D721Med (cell line): Measurements from ENCODE around the gene SDR39U1.

Experiments
- DNase-seq: peaks from one replicate; pipeline ENCODE4 v3.0.0; 2011; ENCODE audit warnings: low spot score; ENCODE audit not compliant: insufficient read length
- FAIRE-seq: peaks from 2 replicates; lab custom pipeline; 2011; peaks lifted over from hg19 to GRCh38; lab: Jason Lieb, UNC
- TF ChIP-seq, protein P1 (sequence below): IDR thresholded peaks from 2 replicates; pipeline ENCODE4 v1.5.1; 2012; ENCODE audit warnings: mild to moderate bottlenecking, control low read depth; ENCODE audit not compliant: insufficient read depth; ENCODE audit errors: missing control alignments

SDR39U1 gene

DNA sequence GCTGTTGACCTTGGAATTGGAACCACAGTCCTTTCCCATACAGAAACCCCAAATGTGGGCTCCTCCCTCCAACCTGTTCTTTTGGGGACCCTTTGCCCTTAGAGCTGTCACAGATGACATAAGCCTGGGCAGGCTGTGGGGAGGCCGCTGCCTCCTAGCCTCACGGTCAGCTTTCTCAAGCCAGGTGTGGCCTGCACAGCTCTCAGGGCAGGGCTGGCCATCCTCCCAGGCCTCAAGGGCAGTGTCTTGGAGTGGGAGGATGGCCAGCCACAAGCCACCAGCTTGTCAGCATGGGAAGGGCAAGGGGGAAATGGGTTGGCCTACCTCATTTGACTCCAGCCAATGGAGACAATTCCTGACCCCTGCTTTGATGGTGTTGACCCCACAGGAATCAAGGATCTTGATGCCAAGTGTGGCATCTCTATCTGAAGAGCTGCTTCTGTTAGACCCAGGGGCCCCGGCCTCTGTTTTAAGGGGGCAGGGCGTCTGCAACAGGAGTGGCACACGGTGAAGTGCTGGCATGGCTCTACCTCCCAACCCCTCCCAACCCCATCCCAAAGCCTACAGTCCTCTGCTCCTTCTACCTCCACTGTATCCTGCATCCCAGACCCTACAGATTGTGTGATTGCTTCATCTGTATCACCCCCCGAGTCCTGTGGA lies 24.6 kb downstream of the SDR39U1 start:
- TF ChIP-seq, protein P1, sequence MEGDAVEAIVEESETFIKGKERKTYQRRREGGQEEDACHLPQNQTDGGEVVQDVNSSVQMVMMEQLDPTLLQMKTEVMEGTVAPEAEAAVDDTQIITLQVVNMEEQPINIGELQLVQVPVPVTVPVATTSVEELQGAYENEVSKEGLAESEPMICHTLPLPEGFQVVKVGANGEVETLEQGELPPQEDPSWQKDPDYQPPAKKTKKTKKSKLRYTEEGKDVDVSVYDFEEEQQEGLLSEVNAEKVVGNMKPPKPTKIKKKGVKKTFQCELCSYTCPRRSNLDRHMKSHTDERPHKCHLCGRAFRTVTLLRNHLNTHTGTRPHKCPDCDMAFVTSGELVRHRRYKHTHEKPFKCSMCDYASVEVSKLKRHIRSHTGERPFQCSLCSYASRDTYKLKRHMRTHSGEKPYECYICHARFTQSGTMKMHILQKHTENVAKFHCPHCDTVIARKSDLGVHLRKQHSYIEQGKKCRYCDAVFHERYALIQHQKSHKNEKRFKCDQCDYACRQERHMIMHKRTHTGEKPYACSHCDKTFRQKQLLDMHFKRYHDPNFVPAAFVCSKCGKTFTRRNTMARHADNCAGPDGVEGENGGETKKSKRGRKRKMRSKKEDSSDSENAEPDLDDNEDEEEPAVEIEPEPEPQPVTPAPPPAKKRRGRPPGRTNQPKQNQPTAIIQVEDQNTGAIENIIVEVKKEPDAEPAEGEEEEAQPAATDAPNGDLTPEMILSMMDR = no peak
- DNase-seq (no peak), FAIRE-seq (no peak)

DNA sequence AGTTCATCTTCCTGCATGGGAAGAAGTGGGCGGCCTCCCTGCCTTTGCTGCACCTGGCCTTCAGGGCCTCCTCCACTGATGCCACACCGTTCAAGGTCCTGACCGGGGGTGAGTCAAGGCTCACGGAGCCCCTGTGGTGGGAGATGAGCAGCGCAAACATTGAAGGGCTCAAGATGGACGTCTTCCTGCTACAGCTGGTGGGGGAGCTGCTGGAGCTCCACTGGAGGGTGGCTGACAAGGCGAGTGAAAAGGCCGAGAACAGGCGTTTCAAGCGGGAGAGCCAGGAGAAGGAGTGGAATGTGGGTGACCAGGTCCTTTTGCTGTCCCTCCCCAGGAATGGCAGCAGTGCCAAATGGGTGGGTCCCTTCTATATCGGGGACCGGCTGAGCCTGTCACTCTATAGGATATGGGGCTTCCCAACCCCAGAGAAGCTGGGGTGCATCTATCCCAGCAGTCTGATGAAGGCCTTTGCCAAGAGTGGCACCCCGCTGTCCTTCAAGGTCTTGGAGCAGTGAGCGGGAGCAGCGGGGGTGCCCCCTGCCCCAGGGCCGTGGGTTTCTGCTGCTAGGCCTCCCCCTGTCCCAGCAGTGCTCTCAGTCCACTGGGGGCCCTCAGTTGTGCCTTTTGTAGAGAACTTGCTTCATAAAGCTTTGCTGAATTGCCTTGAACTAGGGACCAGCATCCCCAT lies 25.5 kb downstream of the SDR39U1 start:
- no peak for DNase-seq
- FAIRE-seq = no peak
- TF ChIP-seq, protein P1 = no peak

DNA sequence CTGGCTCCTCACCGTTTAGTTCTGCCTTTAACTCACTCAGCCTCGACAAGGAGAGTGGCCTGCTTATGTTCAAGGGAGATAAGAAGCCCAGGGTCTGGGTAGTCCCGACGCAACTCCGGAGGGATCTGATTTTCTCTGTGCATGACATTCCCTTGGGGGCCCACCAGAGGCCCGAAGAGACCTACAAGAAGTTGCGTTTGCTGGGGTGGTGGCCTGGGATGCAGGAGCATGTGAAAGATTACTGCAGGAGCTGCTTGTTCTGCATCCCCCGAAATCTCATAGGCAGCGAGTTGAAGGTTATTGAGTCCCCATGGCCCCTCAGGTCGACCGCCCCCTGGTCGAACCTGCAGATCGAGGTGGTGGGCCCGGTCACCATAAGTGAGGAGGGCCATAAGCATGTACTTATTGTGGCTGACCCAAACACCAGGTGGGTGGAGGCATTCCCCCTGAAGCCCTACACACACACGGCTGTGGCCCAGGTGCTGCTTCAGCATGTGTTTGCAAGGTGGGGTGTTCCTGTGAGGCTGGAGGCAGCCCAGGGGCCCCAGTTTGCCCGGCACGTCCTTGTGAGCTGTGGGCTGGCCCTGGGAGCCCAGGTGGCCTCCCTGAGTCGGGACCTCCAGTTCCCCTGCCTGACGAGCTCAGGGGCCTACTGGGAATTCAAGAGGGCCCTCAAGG lies 26.2 kb downstream of the SDR39U1 start:
- DNase-seq (no peak), FAIRE-seq (no peak)
- TF ChIP-seq, protein P1 = no peak

DNA sequence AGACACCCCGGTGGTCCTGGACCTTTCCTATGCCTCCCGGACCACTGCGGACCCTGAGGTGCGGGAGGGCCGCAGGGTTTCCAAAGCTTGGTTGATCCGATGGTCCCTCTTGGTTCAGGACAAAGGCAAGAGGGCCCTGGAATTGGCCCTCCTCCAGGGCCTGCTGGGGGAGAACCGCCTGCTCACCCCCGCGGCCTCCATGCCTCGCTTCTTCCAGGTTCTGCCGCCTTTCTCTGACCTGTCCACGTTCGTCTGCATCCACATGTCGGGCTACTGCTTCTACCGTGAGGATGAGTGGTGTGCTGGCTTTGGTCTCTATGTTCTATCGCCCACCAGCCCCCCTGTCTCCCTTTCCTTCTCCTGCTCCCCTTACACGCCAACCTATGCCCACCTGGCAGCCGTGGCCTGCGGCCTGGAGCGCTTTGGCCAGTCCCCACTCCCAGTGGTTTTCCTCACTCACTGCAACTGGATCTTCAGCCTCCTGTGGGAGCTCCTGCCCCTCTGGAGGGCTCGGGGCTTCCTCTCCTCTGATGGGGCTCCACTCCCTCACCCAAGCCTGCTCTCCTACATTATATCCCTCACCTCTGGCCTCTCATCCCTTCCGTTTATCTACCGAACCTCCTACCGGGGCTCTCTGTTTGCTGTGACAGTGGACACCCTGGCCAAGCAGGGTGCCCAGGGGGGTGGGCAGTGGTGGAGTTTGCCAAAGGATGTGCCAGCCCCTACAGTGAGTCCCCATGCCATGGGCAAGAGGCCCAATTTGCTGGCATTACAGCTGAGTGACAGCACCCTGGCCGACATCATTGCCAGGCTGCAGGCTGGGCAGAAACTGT lies 26.9 kb downstream of the SDR39U1 start:
- TF ChIP-seq, protein P1 = no peak
- DNase-seq (no peak), FAIRE-seq (no peak)

DNA sequence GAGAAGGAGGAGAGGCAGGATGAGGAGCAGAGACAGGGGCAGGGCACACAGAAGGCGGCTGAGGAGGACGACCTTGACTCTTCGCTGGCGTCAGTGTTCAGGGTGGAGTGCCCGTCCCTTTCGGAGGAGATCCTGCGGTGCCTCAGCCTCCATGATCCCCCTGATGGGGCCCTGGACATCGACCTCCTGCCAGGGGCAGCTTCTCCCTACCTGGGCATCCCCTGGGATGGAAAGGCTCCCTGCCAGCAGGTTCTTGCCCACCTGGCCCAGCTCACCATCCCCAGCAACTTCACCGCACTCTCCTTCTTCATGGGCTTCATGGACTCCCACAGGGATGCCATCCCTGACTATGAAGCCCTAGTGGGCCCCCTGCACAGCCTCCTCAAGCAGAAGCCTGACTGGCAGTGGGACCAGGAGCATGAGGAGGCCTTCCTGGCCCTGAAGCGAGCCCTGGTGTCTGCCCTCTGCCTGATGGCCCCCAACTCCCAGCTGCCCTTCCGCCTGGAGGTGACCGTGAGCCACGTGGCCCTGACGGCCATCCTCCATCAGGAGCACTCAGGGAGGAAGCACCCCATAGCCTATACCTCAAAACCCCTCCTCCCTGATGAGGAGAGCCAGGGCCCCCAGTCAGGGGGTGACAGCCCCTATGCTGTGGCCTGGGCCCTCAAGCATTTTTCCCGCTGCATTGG lies 27.7 kb downstream of the SDR39U1 start:
- TF ChIP-seq, protein P1 = no peak
- DNase-seq = no peak
- FAIRE-seq = no peak

DNA sequence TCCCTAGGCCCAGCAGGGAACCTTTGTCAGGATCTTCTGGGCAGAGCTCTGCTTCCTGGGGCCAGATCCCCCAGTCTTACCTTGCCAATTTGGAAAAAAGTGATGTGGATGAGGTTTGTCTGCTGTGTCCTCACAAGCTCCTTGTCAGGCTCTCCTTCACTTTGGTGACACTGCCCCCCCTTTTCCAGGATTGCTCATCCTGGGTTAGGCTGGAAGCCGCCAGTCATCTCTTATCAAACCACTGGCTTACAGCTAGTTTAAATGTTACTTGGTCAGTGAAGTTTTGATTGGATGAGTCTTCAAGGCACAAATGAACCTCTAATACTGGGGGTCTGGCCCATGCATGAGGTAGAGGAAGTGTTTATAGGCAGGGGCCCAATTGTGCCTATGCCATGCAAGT lies 28.5 kb downstream of the SDR39U1 start:
- DNase-seq (no peak), FAIRE-seq (no peak)
- TF ChIP-seq, protein P1 = no peak
